ENCODE data around the gene UGT1A6. TPM values are rescaled to one million over a fixed set of nuclear protein-coding genes. Genes with fewer than 3 reads are reported as not detected.
"Not testable (repeated sequence)": the region's sequence is repeated elsewhere in the genome, so short reads cannot be mapped to it uniquely, and the experiment has no call there.

The UGT1A6 gene
- total and polyA plus RNA-seq, 8 donors, result 0.05 to 0.69 TPM; not detected in 6

- Histone ChIP-seq H3K27me3 (no peaks in the 10 kb centered on the region), H3K27ac (no peak within 1 kb of the TSS), H3K4me3 (no peak within 1 kb of the TSS), H3K36me3 (no peaks in the 10 kb centered on the region), H3K9me3 (no peaks in the 10 kb centered on the region), H3K4me1 (no peaks in the 10 kb centered on the region)
- WGBS, 2 donors, result 61 to 62% methylated on average over 14 of the region's 14 CpGs
- intact Hi-C loops (cut with DNase I), result no loop called here
- ATAC-seq, result no peak
- FAIRE-seq, result no peak
- no peak for DNase-seq
- no peak for TF ChIP-seq CTCF (IDR thresholded peaks at IDR 0.05)
Observed at GRCh38 chr2:233712611-233713261, 20.0 kb downstream of the UGT1A6 start, which contains the start of gene UGT1A5. Gene UGT1A5 (plus strand): TSS chr2:233712907. CDS start chr2:233712992, 85 bp downstream.

GRCh38 chr2:233713262-233713615, 20.5 kb downstream of the UGT1A6 start:
- H3K9me3 ChIP-seq, result no peaks in the 10 kb centered on the region
- H3K27ac ChIP-seq, result no peak overlapping the region
- FAIRE-seq (no peak), ATAC-seq (no peak), DNase-seq (no peak)
- TF ChIP-seq CTCF (IDR thresholded peaks at IDR 0.05), result no peak
- no peaks in the 10 kb centered on the region for H3K4me1 ChIP-seq
- H3K27me3 ChIP-seq, result no peaks in the 10 kb centered on the region
- intact Hi-C loops (cut with DNase I), result no loop called here
- H3K36me3 ChIP-seq, result no peaks in the 10 kb centered on the region
- H3K4me3 ChIP-seq, result no peak overlapping the region
- WGBS, 2 donors, result 66 to 69% methylated on average over 7 of the region's 7 CpGs

GRCh38 chr2:233714121-233714520, 21.4 kb downstream of the UGT1A6 start:
- Histone ChIP-seq H3K4me1 (no peaks in the 10 kb centered on the region), H3K9me3 (no peaks in the 10 kb centered on the region), H3K27me3 (no peaks in the 10 kb centered on the region), H3K4me3 (no peak overlapping the region), H3K36me3 (no peaks in the 10 kb centered on the region), H3K27ac (no peak overlapping the region)
- TF ChIP-seq CTCF (IDR thresholded peaks at IDR 0.05), result no peak
- ATAC-seq, result no peak
- no peak for FAIRE-seq
- intact Hi-C loops (cut with DNase I), result no loop called here
- WGBS, 2 donors, result 50 to 70% methylated on average over 2 of the region's 2 CpGs
- no peak for DNase-seq

GRCh38 chr2:233718552-233718951, 25.9 kb downstream of the UGT1A6 start, which contains the start of gene UGT1A4:
Gene UGT1A4 (plus strand): TSS chr2:233718736. CDS start chr2:233718821, 85 bp downstream.
- intact Hi-C loops (cut with DNase I), result no loop called here
- DNase-seq (no peak), FAIRE-seq (no peak), ATAC-seq (no peak)
- Histone ChIP-seq H3K9me3 (no peaks in the 10 kb centered on the region), H3K27me3 (no peaks in the 10 kb centered on the region), H3K27ac (no peak within 1 kb of the TSS), H3K4me1 (no peaks in the 10 kb centered on the region), H3K36me3 (no peaks in the 10 kb centered on the region), H3K4me3 (no peak within 1 kb of the TSS)
- WGBS, 2 donors, result 65 to 71% methylated on average over 7 of the region's 7 CpGs
- no peak for TF ChIP-seq CTCF (IDR thresholded peaks at IDR 0.05)

- DNase-seq, result no peak
- Histone ChIP-seq H3K4me1 (no peaks in the 10 kb centered on the region), H3K27ac (no peak within 1 kb of the TSS), H3K9me3 (no peaks in the 10 kb centered on the region), H3K36me3 (no peaks in the 10 kb centered on the region), H3K4me3 (no peak within 1 kb of the TSS), H3K27me3 (no peaks in the 10 kb centered on the region)
- ATAC-seq, result no peak
- no peak for TF ChIP-seq CTCF (IDR thresholded peaks at IDR 0.05)
- intact Hi-C loops (cut with DNase I), result no loop called here
- WGBS, 2 donors, result 44 to 54% methylated on average over 8 of the region's 8 CpGs
- FAIRE-seq, result no peak
Observed at GRCh38 chr2:233728723-233729301, 36.1 kb downstream of the UGT1A6 start, which contains the start of gene UGT1A3. Gene UGT1A3 (plus strand): TSS chr2:233729042. CDS start chr2:233729127, 85 bp downstream.

GRCh38 chr2:233736868-233737653, 44.4 kb downstream of the UGT1A6 start:
- DNase-seq; ATAC-seq; H3K27ac ChIP-seq; intact Hi-C loops (cut with DNase I); H3K4me3 ChIP-seq; H3K36me3 ChIP-seq; FAIRE-seq; H3K27me3 ChIP-seq; H3K4me1 ChIP-seq; H3K9me3 ChIP-seq: not testable (repeated sequence)
- WGBS, 2 donors, result 70 to 83% methylated on average over 14 of the region's 14 CpGs
